ENCODE measurements around the gene VSIG10L2.

- TF ChIP-seq, protein P1, sequence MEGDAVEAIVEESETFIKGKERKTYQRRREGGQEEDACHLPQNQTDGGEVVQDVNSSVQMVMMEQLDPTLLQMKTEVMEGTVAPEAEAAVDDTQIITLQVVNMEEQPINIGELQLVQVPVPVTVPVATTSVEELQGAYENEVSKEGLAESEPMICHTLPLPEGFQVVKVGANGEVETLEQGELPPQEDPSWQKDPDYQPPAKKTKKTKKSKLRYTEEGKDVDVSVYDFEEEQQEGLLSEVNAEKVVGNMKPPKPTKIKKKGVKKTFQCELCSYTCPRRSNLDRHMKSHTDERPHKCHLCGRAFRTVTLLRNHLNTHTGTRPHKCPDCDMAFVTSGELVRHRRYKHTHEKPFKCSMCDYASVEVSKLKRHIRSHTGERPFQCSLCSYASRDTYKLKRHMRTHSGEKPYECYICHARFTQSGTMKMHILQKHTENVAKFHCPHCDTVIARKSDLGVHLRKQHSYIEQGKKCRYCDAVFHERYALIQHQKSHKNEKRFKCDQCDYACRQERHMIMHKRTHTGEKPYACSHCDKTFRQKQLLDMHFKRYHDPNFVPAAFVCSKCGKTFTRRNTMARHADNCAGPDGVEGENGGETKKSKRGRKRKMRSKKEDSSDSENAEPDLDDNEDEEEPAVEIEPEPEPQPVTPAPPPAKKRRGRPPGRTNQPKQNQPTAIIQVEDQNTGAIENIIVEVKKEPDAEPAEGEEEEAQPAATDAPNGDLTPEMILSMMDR (IDR thresholded peaks at IDR 0.05) = no peak
- TF ChIP-seq POLR2A (IDR thresholded peaks at IDR 0.05) = no peak
Measured at GRCh38 chr11:125959511-125959910, 13.7 kb downstream of the VSIG10L2 start.
